ENCODE measurements around the gene PARD3B.

DNA sequence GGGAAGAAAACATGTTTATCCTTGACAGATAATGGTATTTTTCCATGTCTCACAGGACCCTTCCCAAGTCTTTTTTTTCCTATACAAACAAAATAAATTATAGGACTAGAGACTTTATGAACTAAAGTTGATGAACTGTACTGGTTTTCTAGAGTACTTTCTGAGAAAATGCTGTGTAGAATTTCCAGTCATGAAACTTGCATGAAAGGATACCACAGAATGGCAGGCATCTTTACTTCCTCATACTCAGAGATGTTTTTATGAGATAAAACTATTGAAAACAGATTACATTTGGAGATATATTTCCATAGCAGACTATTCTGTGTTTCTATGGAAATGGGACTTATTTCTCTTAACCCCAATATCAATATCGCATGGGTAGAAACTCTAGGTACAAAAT, 403.5 kb downstream of the PARD3B start:
- TF ChIP-seq, protein P1, sequence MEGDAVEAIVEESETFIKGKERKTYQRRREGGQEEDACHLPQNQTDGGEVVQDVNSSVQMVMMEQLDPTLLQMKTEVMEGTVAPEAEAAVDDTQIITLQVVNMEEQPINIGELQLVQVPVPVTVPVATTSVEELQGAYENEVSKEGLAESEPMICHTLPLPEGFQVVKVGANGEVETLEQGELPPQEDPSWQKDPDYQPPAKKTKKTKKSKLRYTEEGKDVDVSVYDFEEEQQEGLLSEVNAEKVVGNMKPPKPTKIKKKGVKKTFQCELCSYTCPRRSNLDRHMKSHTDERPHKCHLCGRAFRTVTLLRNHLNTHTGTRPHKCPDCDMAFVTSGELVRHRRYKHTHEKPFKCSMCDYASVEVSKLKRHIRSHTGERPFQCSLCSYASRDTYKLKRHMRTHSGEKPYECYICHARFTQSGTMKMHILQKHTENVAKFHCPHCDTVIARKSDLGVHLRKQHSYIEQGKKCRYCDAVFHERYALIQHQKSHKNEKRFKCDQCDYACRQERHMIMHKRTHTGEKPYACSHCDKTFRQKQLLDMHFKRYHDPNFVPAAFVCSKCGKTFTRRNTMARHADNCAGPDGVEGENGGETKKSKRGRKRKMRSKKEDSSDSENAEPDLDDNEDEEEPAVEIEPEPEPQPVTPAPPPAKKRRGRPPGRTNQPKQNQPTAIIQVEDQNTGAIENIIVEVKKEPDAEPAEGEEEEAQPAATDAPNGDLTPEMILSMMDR (IDR thresholded peaks at IDR 0.05) = no peak
- no peak for TF ChIP-seq POLR2A (IDR thresholded peaks at IDR 0.05)
